GM21367 (cell line): ENCODE data around the gene TRAP1.

Experiments used
- ATAC-seq: cut with Tn5 transposase; IDR thresholded peaks from one replicate; pipeline ENCODE4 v1.9.1; 2021; ENCODE audit not compliant: unreplicated experiment

TRAP1 gene

DNA sequence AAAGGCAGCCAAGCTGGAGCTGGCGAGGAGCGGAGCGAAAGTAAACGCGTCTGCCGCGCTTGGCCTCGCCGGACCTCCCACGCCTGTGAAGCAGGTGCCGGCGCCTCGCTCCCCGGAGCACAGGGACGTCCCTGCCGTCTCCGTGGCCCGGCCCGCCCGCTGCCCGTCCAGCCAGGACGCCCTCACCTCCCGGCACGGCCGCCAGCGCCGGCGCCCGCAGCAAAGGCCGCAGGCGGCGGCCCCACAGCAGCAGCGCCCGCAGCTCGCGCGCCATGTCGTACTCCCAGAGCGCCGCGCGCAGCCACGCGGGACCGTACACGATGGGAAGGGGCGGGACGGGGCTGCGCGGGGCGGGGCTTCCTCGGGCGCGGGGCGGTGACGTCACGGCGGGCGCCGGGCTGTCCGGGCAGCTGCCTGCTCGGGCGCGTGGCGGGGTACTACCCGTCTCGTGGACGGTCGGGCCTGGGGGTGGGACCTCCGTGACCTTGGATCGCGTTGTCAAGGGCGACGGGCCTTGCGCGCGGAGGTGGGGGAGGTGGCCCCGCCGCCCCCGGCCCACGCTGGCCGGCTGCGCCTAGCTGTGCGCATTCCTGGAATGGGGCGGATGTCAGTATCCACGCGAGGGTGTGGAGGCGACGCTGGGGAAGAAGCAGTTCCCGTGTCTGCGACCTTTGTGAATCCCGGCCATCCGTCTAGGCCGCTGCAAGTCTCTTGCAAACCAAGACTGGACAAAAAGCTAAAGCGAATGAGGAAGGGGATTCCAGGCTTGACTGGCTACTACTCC is at the start of gene TRAP1:
Gene TRAP1 (minus strand): TSS at position 290 of the 784 bp plus-strand sequence. CDS start 16 bp downstream, at position 274.
- peak; percentile 85 for ATAC-seq

DNA sequence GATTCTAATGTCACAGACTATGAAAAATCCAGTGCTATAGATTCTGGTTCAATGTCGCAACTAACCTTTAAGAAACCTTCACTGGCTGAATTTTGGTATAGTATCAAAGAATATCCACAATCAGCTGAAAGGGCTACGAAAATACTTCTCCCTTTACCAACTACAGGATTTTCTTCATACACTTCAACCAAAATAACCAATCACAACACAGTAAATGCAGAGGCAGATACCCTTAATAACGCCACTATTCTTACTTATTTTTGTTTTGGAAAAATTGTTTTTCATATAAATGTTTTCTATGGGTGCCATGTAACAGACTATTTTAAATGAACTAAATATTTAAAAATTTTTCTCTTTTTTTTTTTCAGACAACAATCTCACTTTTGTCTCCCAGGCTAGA is 48.9 kb upstream of the TRAP1 start:
- ATAC-seq = no peak

DNA sequence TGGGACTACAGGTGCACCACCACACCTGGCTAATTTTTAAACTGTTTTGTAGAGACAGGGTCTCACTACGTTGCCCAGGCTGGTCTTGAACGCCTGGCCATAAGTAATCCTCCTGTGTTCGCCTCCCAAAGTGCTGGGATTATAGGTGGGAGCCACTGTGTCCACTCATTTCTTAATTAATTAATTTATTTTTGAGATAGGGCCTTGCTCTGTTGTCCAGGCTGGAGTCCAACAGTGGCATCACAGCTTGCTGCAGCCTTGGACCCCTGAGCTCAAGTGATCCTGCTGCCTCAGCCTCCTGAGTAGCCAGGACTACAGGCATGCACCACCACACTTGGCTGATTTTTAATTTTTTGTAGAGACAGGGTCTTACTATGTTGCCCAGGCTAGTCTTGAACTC is 47.1 kb upstream of the TRAP1 start:
- no peak for ATAC-seq

DNA sequence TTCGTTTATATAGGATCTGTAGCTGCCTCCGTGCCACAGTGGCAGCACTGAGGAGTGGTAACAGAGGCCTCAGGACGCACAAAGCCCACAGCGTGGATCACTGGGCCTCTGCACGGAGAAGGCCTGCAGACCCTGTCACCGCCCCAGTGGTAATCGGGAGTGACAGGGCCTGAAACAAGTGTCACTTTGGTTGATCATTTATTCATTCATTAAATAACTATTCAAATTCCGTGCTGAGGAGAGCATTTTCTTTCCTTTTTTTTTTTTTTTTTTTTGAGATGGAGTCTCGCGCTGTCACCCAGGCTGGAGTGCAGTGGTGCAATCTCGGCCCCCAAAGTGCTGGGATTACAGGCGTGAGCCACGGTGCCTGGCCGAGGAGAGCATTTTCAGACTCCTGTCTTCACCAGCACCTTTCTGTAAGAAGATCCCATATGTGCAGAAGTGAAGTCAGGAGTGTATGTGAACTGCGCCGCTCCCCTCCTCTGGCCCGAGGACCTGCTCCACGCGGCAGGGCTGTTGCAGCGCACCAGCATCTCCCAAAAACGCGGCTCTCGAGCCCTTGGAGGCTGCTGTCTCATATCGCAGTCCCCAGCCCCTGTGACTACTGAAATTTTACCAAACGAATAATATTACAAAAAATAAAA is 44.9 kb upstream of the TRAP1 start:
- no peak for ATAC-seq

DNA sequence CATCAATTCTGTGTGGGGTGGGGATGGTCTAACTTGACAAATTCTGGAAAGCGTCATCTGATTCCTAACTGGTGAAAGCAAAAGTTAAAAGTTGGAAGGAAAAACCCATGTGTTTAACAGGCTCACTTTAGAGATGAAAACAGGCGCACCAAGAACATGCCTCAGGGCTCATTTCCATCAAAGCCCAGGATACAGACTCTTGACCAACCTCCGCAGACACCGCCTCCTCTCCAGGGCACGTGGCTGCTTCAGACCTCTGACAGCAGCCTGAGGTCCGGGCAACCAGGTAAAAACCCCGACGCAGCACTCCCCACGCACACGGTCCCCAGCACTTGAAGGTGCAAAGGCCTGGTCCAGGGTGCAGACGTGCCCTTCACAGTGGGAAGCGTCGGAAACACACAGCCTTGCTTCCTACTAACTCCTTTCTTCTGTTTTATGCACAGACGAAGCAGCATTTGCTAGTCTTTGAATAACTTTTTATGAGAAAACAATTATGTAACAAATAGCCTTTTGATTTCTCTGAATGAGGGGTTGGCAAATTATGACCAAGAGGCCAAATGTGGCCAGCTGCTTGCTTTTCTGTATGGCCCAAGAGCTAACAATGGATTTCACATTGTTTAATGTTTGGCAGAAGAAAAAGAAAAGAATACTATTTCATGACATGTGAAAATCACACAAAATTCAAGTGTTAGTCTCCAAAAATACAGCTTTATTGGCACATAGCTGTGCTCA is 44.2 kb upstream of the TRAP1 start:
- no peak for ATAC-seq

DNA sequence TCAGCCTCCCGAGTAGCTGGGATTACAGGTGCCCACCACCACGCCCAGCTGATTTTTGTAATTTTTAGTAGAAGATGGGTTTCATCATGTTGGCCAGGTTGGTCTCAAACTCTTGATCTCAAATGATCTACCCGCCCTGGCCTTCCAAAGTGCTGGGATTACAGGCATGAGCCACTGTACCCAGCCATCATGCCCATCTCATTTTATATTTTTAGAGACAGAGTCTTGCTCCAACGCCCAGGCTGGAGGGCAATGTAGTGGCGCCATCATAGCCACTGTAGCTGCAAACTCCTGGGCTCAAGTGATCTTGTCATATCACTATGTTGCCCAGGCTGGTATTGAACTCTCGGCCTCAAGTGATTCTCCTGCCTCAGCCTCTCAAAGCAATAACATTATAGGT is 43.2 kb upstream of the TRAP1 start:
- no peak for ATAC-seq

DNA sequence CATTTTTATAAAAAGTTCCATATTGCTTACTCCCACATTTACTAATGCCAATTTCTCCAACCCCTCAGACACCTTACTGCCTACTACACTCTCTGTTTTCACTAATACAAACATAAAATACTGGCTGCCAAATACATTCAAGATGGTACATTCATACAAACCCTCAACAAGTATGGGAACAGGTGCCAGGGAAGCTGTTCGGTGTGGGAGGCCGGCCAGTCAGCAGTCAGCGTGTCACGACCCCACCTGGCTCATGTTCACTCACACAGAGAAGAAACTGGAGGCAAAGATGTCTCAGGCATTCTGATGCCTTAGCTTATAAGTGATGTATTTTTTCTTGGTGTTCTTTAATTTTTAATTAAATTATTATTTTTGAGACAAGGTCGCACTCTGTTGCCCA is 42.4 kb upstream of the TRAP1 start:
- no peak for ATAC-seq

DNA sequence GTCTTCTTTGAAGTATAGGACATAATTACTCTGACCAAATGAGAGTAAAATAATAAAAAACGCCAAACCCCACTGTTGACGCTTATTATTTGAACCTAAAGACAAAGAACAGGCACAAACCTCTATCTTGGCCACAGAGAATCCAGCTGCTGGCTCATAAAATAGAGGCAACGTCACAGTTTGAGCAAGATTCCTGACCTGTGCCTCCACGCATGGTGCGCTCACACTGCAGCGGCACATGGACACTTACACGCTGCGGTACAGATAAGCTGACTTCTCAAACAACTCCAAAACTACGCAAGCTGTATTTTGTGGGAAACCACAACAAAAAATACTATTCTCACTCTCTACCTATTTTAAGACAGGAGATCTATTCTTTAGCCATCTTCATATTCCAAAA is 38.8 kb upstream of the TRAP1 start:
- ATAC-seq = no peak

DNA sequence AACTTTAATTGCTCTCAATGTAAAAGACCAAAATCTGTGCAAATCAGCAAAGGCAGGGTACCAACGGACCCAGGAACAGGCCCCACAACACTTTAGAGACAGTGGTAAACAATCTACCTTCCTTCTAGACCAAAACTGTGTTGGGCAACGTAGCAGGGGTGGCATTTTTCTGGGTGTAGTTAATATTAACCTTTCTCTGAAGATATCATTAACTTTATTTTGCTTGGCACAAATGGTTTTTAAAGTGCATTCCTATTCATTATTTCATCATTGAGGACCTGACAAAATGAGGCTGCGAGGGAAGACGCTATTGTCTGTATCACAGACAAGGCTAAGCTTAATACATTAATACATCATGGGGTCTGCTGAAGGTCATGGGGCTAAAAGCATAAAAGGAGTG is 37.9 kb upstream of the TRAP1 start:
- ATAC-seq = no peak

DNA sequence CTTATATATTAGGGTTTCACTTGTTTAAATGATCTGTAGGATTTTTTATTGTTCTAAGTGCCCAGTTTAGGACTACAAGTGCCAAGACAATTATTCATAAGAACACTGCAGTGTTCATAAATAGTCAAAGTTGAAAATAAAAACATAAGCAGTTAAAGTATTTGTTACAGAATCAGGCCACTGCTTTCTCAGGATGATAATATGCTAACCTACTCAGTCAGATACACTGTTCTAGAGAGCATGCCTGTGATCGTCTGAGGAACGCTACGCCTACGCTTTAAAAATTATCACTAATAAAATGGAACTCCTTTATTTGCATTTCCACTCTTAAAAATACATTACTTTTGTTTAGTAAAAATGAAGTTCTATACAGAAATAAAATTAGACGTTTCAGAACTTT is 37.4 kb upstream of the TRAP1 start:
- no peak for ATAC-seq

DNA sequence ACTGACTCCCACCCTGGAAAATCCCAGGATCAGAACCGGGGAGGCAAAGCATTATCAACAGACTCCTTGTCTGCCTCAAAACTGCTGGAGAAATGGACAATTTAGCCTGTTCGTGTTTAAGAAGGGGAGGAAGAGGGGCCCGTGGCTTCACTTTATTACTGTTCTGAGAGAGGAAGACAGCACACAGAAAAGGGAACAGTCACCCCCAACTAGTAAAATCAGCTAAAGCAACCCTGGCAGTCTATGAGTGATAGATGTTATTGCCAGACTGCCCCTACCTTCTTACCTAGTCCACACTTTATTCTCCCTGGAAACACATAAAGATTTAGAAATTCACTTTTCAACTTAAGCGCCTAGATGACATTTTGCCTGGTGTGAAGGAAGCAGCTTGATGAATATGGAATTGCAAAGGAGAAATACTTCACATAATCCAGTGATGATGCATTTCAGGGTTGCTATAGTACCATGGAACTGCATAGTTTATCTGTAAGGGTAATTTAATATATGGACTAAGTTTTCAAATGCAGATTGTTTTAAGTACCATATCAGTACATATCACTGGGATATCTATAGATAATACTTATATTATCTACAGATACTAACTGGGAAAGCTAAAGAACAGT is 36.9 kb upstream of the TRAP1 start:
- ATAC-seq = no peak

DNA sequence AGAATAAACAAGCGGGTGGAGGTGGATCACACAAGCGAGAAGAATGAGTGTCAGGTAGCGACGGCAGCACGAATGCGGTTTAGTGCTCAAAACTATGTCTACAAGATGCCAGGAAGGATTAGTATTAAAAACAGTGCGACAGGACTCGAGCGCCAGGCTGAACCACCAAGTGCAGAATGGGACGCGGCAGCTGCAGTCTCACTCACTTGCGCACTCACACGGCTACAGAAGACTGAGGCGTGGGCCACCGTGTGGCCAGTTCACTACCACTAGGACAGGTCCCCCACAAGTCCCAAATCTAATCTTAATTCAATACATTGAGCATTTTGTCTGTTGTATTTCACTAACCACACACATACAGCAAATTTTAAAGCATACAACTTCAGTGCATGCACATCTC is 35.7 kb upstream of the TRAP1 start:
- ATAC-seq = no peak

DNA sequence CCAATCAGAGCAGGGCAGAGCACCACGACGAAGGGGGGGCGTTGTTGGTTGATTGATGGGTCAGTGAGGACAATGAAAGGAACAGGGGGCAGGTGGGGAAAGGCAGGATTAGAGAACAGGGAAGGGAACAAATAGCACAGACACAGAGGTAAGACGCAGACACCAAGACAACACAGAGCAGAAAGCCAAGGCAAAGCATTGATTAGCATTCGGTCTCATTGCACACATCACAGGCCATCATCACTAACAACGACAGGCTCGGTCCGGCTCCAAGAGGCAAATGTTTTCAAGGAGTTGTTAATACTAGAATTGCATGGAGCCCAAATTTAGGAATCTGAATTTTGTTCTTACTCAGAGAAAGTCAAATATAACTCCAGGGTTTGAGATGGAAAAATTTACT is 34.6 kb upstream of the TRAP1 start:
- no peak for ATAC-seq

DNA sequence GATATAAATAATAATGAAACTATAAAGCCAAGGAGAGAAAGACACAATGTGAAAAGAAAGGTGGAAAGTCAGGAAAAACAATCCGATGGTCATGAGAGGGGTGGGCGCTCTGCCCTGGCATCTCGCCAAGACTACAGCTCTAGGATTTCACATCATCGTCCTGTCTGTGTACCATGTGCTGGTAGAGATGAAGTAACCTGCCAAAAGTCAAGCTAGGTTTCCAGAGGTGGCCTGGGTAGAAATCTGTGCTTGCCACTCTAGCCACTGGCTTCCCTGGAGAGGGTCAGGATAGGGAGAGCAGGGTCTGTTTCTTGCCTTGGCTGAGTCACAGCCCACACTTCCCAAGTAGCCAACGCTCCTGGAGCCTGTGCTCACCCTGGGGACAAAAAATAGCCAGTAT is 31.0 kb upstream of the TRAP1 start:
- no peak for ATAC-seq

DNA sequence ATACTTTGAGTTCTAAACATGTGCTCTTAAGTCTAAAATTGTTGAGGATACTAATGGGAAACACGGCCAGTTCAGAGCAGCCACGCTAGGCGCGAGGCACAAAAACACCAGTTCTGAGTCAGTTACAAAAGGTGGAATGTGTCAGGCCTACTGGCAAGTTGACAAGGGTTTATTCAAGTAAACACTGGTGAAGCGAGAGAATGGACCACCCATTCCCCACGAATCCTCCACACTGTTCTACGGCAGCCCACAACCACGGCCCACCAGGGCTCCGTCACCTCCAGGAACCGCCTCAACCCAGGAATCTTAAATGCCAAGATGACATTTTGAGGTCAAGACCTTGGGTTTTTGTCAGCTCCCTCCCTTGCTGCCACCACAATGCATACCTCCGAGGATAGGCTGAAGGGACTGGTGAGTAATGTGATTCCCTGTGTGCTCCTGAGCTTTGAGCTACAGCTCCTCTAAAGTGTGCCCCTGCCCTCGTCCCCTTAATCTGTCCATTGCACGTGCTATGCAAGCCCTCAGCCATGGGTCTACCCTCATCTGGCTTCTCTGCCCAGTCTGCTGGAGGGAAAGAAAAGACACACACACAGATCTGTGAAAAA is 28.5 kb upstream of the TRAP1 start:
- no peak for ATAC-seq

DNA sequence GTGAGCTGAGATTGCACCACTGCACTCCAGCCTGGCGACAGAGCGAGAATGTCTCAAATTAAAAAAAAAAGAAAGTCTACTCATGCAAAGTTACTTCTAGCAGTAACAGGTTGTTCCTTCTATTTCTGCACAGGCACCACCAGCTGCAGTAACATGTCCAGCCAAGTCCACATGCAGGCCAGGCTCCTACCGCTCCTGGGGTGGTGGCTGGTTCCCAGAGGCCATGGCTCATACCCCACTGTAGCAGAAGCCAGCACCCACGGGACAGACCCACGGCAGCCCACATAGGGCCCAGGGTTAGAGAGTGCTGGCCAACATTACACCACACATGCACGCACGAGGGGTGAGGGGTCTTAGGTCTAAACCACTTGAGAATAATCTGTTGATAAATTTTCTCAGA is 26.7 kb upstream of the TRAP1 start:
- ATAC-seq = no peak

DNA sequence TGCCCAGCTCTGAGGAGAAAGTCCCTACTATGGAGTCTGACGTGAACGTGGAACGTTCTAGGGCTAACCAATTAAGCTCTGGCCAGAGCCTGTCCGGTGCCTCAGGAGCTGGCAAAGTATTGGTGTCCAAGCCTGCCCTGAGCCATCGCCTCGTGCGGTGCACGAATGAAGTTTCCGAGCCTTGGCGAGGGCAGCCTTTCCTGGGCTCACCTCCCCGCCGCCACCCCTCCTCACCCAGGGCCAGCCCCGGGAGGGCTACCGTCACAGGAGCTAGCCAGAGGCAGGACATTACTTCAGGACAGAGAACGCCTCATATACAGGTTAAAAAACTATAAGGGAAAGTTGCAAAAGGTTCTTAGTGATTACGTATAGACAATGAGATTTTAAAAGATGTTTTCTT is 23.6 kb upstream of the TRAP1 start:
- ATAC-seq = no peak

DNA sequence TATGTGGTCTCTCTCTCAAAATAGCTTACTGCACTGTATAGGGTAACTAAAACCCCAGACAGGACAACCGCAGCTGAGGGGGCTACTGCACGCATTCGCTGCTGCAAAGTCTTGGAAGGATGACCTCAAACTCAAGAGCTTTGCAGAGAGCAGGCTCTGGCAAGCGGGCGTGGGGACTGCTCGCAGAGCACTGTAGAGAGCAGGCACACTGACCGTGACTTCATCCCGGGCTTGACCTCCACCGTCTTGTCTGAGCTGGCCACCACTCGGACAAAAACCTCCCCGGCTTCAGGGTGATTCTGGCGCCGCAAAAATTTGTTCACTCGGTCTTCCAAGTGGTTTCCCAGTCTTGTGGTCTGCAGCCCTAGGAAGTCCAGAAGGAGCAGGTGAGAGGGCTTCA is 22.9 kb upstream of the TRAP1 start:
- ATAC-seq = no peak

DNA sequence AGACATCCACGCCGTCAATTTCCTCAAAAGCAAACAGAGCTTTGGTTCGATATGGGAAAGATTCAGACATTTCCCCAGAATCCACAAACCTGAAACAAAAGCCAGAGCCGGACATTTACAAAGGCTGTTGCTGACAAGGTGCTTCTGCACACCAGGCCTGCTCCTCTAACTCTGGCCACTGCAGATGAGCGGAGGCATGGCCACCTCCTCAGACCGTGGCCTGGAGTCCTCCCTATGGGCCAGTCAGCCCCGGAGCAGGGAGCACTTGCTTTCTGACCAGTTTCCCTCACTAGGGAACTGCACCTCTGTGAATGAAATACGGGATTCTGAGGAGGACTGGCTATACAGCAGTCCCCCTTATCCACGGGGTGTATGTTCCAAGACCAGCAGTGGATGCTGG is 22.3 kb upstream of the TRAP1 start:
- no peak for ATAC-seq

DNA sequence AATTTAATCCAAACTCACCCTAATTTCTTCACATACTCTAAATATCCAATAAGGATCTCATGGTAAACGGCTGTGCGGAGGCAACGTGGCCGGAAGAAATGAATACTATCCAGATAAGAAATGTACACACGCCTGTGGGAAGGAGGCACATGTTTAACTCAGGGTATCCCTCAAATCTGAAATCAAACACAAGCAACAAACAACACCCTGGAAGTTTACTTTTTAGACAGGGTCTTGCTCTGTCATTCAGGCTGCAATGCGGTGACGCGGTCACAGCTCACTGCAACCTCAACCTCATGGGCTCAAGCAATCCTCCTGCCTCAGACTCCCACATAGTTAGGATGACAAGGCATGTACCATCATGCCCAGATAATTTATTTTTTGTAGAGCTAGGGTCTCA is 21.2 kb upstream of the TRAP1 start:
- ATAC-seq = no peak

DNA sequence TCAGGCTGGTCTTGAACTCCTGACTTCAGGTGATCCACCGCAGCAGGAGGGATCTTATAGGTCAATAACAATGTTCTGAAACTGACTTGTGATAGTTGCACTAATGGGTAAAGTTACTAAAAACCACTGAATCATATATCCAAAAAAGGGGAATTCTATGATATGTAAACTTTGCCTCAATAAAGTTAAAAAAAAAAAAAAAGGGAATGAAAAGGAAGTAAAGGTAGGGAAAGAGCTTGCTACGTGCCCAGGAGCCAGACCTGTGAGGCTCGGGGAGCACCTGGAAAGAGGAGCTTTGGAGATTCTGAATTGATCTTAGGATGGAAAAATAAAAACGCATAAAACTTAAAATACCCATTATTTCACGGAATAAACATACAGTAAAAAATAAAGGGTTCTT is 20.8 kb upstream of the TRAP1 start:
- ATAC-seq = no peak
